GM12878 (cell line): ENCODE data around the gene DAAM1.

Experiments used
- ATF2 ChIP-seq: IDR thresholded peaks from 2 replicates; pipeline ENCODE4 v1.6.1; 2012; ENCODE audit warnings: low read length, inconsistent platforms
- CTCF ChIP-seq, 3 experiments: IDR thresholded peaks in 2 of 3; conservative IDR thresholded peaks in 1 of 3; 2 replicates each; pipeline ENCODE4 v1.5.1; 2011; ENCODE audit warnings: low read depth in 3 of 3, low read length in 3 of 3, mild to moderate bottlenecking in 3 of 3, control low read depth in 2 of 3, moderate library complexity in 2 of 3, inconsistent platforms in 1 of 3, mixed read lengths in 1 of 3; ENCODE audit not compliant: control insufficient read depth in 2 of 3, insufficient read depth in 1 of 3; ENCODE audit errors: extremely low read depth in 1 of 3
- ETV6 ChIP-seq, 2 experiments: fragments of 450-650 bp in 1 of 2; IDR thresholded peaks in 1 of 2; conservative IDR thresholded peaks in 1 of 2; 2 replicates each; pipeline ENCODE4 v1.6.1; 2014; ENCODE audit warnings: antibody characterized with exemption in 1 of 2, borderline replicate concordance in 1 of 2, low read depth in 1 of 2, mild to moderate bottlenecking in 1 of 2, moderate library complexity in 1 of 2
- FOS ChIP-seq: IDR thresholded peaks from 3 replicates; pipeline ENCODE4 v1.6.1; 2011; ENCODE audit warnings: borderline replicate concordance; ENCODE audit not compliant: insufficient read length; ENCODE audit errors: extremely low read depth
- FOXK2 ChIP-seq: fragments of 450-650 bp; IDR thresholded peaks from 2 replicates; pipeline ENCODE4 v1.6.1; 2017; ENCODE audit warnings: mild to moderate bottlenecking, moderate library complexity
- POLR2A ChIP-seq: IDR thresholded peaks from 2 replicates; pipeline ENCODE4 v1.6.1; 2011; ENCODE audit warnings: low read depth, mild to moderate bottlenecking, low read length
- POLR2AphosphoS5 ChIP-seq: IDR thresholded peaks from 2 replicates; pipeline ENCODE4 v1.6.1; 2011; ENCODE audit warnings: mild to moderate bottlenecking, low read length, inconsistent platforms
- RAD21 ChIP-seq: IDR thresholded peaks from 2 replicates; pipeline ENCODE4 v1.6.1; 2011; ENCODE audit warnings: mild to moderate bottlenecking, low read depth, low read length, moderate library complexity; ENCODE audit not compliant: insufficient read depth
- REST ChIP-seq: IDR thresholded peaks from 2 replicates; pipeline ENCODE4 v1.6.1; 2012; ENCODE audit warnings: mild to moderate bottlenecking, low read depth, low read length
- TCF12 ChIP-seq: IDR thresholded peaks from 2 replicates; pipeline ENCODE4 v1.6.1; 2011; ENCODE audit warnings: low read depth, mild to moderate bottlenecking, low read length

- TF ChIP-seq RAD21, result no peak
- no peak for TF ChIP-seq CTCF (IDR thresholded peaks at IDR 0.05 in 2 of 3, conservative IDR thresholded peaks at IDR 0.05 in 1 of 3; ENCODE audit: control insufficient read depth in 2 of 3, extremely low read depth in 1 of 3, insufficient read depth in 1 of 3, low read depth in 3 of 3, low read length in 3 of 3)
- TF ChIP-seq ETV6 (conservative IDR thresholded peaks at IDR 0.05 in 1 of 2, IDR thresholded peaks at IDR 0.05 in 1 of 2; ENCODE audit: borderline replicate concordance in 1 of 2, low read depth in 1 of 2), result no peak
- no peak for TF ChIP-seq POLR2A
- TF ChIP-seq REST, result no peak
- no peak for TF ChIP-seq TCF12
- TF ChIP-seq FOXK2, result no peak
- TF ChIP-seq POLR2AphosphoS5, result no peak
- no peak for TF ChIP-seq FOS
- TF ChIP-seq ATF2, result no peak
These were observed 164.5 kb downstream of the DAAM1 start for GRCh38 chr14:59352961-59353360.
